Stomach (tissue), 4 donors: ENCODE results near the gene EGF.

Source experiments
- CTCF ChIP-seq, 7 experiments: fragments of 450-650 bp in 4 of 7; fragments of 200-600 bp in 3 of 7; sonication (generic) in 3 of 7; IDR thresholded peaks; one replicate each; pipeline ENCODE4 v1.5.1; 2016 to 2019; ENCODE audit warnings: antibody characterized with exemption in 7 of 7, control low read depth in 2 of 7, mild to moderate bottlenecking in 1 of 7
- EP300 ChIP-seq: sonication (generic); formaldehyde crosslinking; IDR thresholded peaks from one replicate; pipeline ENCODE4 v1.6.1; 2017; ENCODE audit warnings: antibody characterized with exemption
- POLR2A ChIP-seq, 4 donors: fragments of 450-650 bp; IDR thresholded peaks; one replicate each; pipeline ENCODE4 v1.6.1; 2016; ENCODE audit warnings: antibody characterized with exemption in 4 of 4, control low read depth in 2 of 4, mild to moderate bottlenecking in 1 of 4, moderate library complexity in 1 of 4
- POLR2AphosphoS5 ChIP-seq, 3 donors: sonication (generic); formaldehyde crosslinking; IDR thresholded peaks; one replicate each; pipeline ENCODE4 v1.6.1; 2016; ENCODE audit warnings: antibody characterized with exemption in 3 of 3

GRCh38 chr4:110046588-110047049, 133.9 kb downstream of the EGF start:
- no peak for TF ChIP-seq CTCF (IDR thresholded peaks at IDR 0.05)
- TF ChIP-seq POLR2A (IDR thresholded peaks at IDR 0.05) = no peak
- TF ChIP-seq POLR2AphosphoS5 (IDR thresholded peaks at IDR 0.05) = no peak
- TF ChIP-seq EP300 = no peak
